HepG2 (cell line): ENCODE data around the gene NME7. TPM values are rescaled to one million over a fixed set of nuclear protein-coding genes. Genes with fewer than 3 reads are reported as not detected.

Experiments used
- ATAC-seq: fragments of 200-7000 bp; cut with Tn5 transposase; 3 replicates; pipeline ENCODE4 v1.9.1; 2020; ENCODE audit warnings: mild to moderate bottlenecking, moderate library complexity
- BruUV-seq: library from RNA; stranded (reverse); fragments of 400-500 nt; replicated peaks from 2 replicates; lab custom pipeline; 2021; lab: Mats Ljungman, UMichigan
- CTCF ChIA-PET: fragments of 300-600 bp; formaldehyde crosslinking; extraction: SDS; loops from one replicate; lab custom pipeline; 2021; ENCODE audit warnings: low total read pairs, inconsistent platforms, low intra/inter-chr PET ratio; lab: Yijun Ruan, JAX
- POLR2A ChIA-PET: fragments of 350-600 bp; sonication (Branson Sonifier 250); formaldehyde crosslinking; loops from one replicate; lab custom pipeline; 2020; ENCODE audit warnings: antibody characterized with exemption, inconsistent platforms; lab: Yijun Ruan, JAX
- DNase-seq: peaks from one replicate; pipeline ENCODE4 v3.0.0-alpha.2; 2015; ENCODE audit warnings: low spot score
- FAIRE-seq: peaks from 3 replicates; lab custom pipeline; 2011; peaks lifted over from hg19 to GRCh38; lab: Jason Lieb, UNC
- H2AFZ ChIP-seq: one replicate; pipeline ENCODE4 v1.6.1; 2011; ENCODE audit warnings: low read length, inconsistent platforms
- H3K27ac ChIP-seq: fragments of 300-600 bp; 3 replicates; pipeline ENCODE4 v1.8.0; 2011; ENCODE audit warnings: mixed run types, mild to moderate bottlenecking, mixed read lengths, low read length, inconsistent platforms; ENCODE audit not compliant: insufficient read depth; ENCODE audit errors: extremely low read length
- H3K27me3 ChIP-seq, 2 experiments: fragments of 200-600 bp in 1 of 2; 2 replicates in 1 of 2; 3 replicates in 1 of 2; pipeline versions ENCODE4 v1.6.0 to v1.8.0; 2011; ENCODE audit warnings: low read length in 2 of 2, mild to moderate bottlenecking in 2 of 2, moderate library complexity in 2 of 2, inconsistent platforms in 1 of 2; ENCODE audit not compliant: insufficient read depth in 2 of 2, control insufficient read depth in 1 of 2
- H3K36me3 ChIP-seq, 2 experiments: fragments of 200-600 bp in 1 of 2; replicated peaks in 1 of 2; 2 replicates in 1 of 2; 3 replicates in 1 of 2; pipeline versions ENCODE4 v1.5.1 to v1.8.0; 2011; ENCODE audit warnings: low read length in 2 of 2, inconsistent platforms in 1 of 2; ENCODE audit not compliant: insufficient read depth in 2 of 2, control insufficient read depth in 1 of 2
- H3K4me1 ChIP-seq: 2 replicates; pipeline ENCODE4 v1.5.1; 2012; ENCODE audit warnings: low read length, inconsistent platforms; ENCODE audit not compliant: insufficient read depth
- H3K4me2 ChIP-seq: 2 replicates; pipeline ENCODE4 v1.6.0; 2011; ENCODE audit warnings: low read depth, low read length, inconsistent platforms
- H3K4me3 ChIP-seq, 3 experiments: fragments of 200-600 bp in 1 of 3; sonication (generic), shearing (Covaris generic) in 1 of 3; replicated peaks in 1 of 3; 2 replicates each; pipeline ENCODE4 v1.5.1; 2011 to 2016; ENCODE audit warnings: low read length in 3 of 3, inconsistent platforms in 2 of 3, low read depth in 2 of 3, mild to moderate bottlenecking in 2 of 3, control low read depth in 1 of 3, mixed read lengths in 1 of 3; ENCODE audit not compliant: insufficient read depth in 1 of 3
- H3K79me2 ChIP-seq: one replicate; pipeline ENCODE4 v1.6.1; 2011; ENCODE audit warnings: low read length, inconsistent platforms; ENCODE audit not compliant: insufficient read depth
- H3K9ac ChIP-seq: 2 replicates; pipeline ENCODE4 v1.6.0; 2011; ENCODE audit warnings: mild to moderate bottlenecking, low read depth, low read length, inconsistent platforms; ENCODE audit not compliant: insufficient read depth
- H3K9me3 ChIP-seq: 2 replicates; pipeline ENCODE4 v1.5.1; 2012; ENCODE audit warnings: mild to moderate bottlenecking, low read length
- H4K20me1 ChIP-seq: 2 replicates; pipeline ENCODE4 v1.6.0; 2011; ENCODE audit warnings: inconsistent platforms, mild to moderate bottlenecking, low read length, moderate library complexity; ENCODE audit not compliant: insufficient read depth
- BHLHE40 ChIP-seq: IDR thresholded peaks from 2 replicates; pipeline ENCODE4 v1.6.1; 2011; ENCODE audit warnings: low read length, improper control_type of control experiment
- FOSL2 ChIP-seq: sonication (generic); formaldehyde crosslinking; IDR thresholded peaks from 2 replicates; pipeline ENCODE4 v1.4.0; 2020; ENCODE audit warnings: missing genetic modification reagents
- NR2C2 ChIP-seq: sonication (generic); formaldehyde crosslinking; IDR thresholded peaks from 2 replicates; pipeline ENCODE4 v1.4.0; 2020; ENCODE audit warnings: missing genetic modification reagents, mild to moderate bottlenecking, moderate library complexity, borderline replicate concordance
- TCF12 ChIP-seq, 2 experiments: fragments of 450-650 bp in 1 of 2; sonication (generic) in 1 of 2; formaldehyde crosslinking in 1 of 2; IDR thresholded peaks; 2 replicates each; pipeline versions ENCODE4 v1.6.1 to v1.8.0; 2017 to 2022; ENCODE audit warnings: antibody characterized with exemption in 1 of 2, mild to moderate bottlenecking in 1 of 2, missing genetic modification reagents in 1 of 2, moderate library complexity in 1 of 2
- ZMYM4 ChIP-seq: sonication (generic); formaldehyde crosslinking; IDR thresholded peaks from 2 replicates; pipeline ENCODE4 v1.8.1; 2023; ENCODE audit warnings: mild to moderate bottlenecking, missing genetic modification reagents
- ZNF44 ChIP-seq: sonication (generic); formaldehyde crosslinking; IDR thresholded peaks from 2 replicates; pipeline ENCODE4 v1.5.1; 2020; ENCODE audit warnings: mild to moderate bottlenecking, missing genetic modification reagents
- ZNF562 ChIP-seq: sonication (generic); formaldehyde crosslinking; IDR thresholded peaks from 2 replicates; pipeline ENCODE4 v1.8.0; 2022; ENCODE audit warnings: missing genetic modification reagents, borderline replicate concordance
- WGBS: methylation state at CpG from one replicate; pipeline ENCODE4 v1.1.6; 2017; ENCODE audit warnings: low lambda C conversion rate; 5-methylcytosine and 5-hydroxymethylcytosine counted together
- in situ Hi-C: cut with HindIII; loops from 2 replicates; pipeline ENCODE4 v1.10.0; 2017; ENCODE audit warnings: low pct_unique_long_range_greater_than_20kb; ENCODE audit not compliant: extremely low pct_ligation_motif_present
- intact Hi-C: fragments of 100-400 bp; cut with micrococcal nuclease; formaldehyde crosslinking; loops from one replicate; pipeline ENCODE4 v1.10.0; 2022; ENCODE audit not compliant: unreplicated experiment
- polyA plus RNA-seq, 8 experiments: library from polyadenylated mRNA; depleted of rRNA in 3 of 8; stranded (reverse) in 7 of 8; unstranded in 1 of 8; fragments of >200 nt; fragmentation: Illumina TruSeq in 4 of 8; extraction: Trizol in 4 of 8; gene quantifications; 2 replicates each; pipeline versions ENCODE4 v1.2.1 to v1.2.3, GENCODE V29; 2011 to 2016; ENCODE audit warnings: low read depth in 4 of 8, missing spikeins in 1 of 8, mixed read lengths in 1 of 8; ENCODE audit not compliant: insufficient read depth in 1 of 8
- total RNA-seq, 5 experiments: library from RNA; depleted of rRNA; stranded (reverse); fragments of >200 nt; fragmentation: Illumina TruSeq; extraction: Trizol; gene quantifications; 2 replicates each; pipeline ENCODE4 v1.2.3, GENCODE V29; 2016; ENCODE audit warnings: low read depth in 1 of 5
- TF ChIP-seq, protein P1 (sequence below): sonication (generic); formaldehyde crosslinking; IDR thresholded peaks from 2 replicates; pipeline ENCODE4 v1.5.0; 2020; ENCODE audit warnings: mild to moderate bottlenecking, missing genetic modification reagents, moderate library complexity
- TF ChIP-seq, protein P2 (sequence below): sonication (generic); formaldehyde crosslinking; IDR thresholded peaks from 2 replicates; pipeline ENCODE4 v1.8.1; 2023; ENCODE audit warnings: mild to moderate bottlenecking, missing genetic modification reagents
- TF ChIP-seq, protein P3 (sequence below): IDR thresholded peaks from 2 replicates; pipeline ENCODE4 v1.6.1; 2016; ENCODE audit warnings: low read depth
- TF ChIP-seq, protein P4 (sequence below): sonication (generic); IDR thresholded peaks from 2 replicates; pipeline ENCODE4 v1.6.1; 2016; ENCODE audit warnings: low read depth, borderline replicate concordance
- TF ChIP-seq, protein P5 (sequence below): sonication (generic); formaldehyde crosslinking; IDR thresholded peaks from 2 replicates; pipeline ENCODE4 v1.4.0; 2020; ENCODE audit warnings: missing genetic modification reagents, mild to moderate bottlenecking, borderline replicate concordance

The NME7 gene
- total and polyA plus RNA-seq, 2 of the 13 experiments (the other 11 are each of a cell fraction or from before 2014, with no cell fraction given), result 9.4 to 22.5 TPM

DNA sequence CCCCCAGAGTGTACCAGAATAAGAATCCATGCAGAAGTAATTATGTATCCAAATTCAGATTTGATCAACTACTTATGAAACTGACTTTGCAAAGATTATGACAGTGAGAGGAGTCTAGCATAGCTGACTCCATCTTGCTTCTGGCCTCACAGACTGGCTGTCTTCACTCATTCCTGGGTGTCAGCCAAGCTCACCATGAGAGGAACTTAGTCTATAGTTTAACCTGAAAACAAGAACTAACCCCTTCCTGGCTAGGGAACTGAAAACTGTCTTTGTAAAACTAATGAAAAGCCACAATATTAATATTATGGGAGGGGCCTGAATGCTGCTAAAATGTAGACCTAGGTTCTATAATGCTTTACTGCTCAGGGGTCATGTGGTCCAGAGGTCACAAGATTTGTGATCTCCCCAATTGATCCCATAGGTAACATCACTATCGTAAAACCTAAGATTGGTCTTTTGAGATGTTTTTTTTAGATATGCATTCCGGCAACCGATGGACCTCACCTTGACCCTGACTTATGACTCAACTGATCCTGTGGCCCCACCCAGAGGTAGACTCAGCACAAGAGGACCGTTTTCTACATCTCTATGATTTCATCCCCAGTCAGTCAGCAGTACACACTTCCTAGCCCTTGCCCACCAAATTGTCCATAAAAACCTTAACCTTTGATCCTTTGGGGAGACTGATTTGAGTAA, 206.0 kb downstream of the NME7 start (continued):
- TF ChIP-seq ZMYM4, result peak; percentile 34; the same call in 1 of the 2 replicates
- TF ChIP-seq, protein P1, sequence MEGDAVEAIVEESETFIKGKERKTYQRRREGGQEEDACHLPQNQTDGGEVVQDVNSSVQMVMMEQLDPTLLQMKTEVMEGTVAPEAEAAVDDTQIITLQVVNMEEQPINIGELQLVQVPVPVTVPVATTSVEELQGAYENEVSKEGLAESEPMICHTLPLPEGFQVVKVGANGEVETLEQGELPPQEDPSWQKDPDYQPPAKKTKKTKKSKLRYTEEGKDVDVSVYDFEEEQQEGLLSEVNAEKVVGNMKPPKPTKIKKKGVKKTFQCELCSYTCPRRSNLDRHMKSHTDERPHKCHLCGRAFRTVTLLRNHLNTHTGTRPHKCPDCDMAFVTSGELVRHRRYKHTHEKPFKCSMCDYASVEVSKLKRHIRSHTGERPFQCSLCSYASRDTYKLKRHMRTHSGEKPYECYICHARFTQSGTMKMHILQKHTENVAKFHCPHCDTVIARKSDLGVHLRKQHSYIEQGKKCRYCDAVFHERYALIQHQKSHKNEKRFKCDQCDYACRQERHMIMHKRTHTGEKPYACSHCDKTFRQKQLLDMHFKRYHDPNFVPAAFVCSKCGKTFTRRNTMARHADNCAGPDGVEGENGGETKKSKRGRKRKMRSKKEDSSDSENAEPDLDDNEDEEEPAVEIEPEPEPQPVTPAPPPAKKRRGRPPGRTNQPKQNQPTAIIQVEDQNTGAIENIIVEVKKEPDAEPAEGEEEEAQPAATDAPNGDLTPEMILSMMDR, result peak; percentile 38
- peak; percentile 32; the same call in 1 of the 2 replicates for TF ChIP-seq NR2C2 (CRISPR knock-in tag)
- peak; percentile 73 for TF ChIP-seq FOSL2 (CRISPR knock-in tag)

DNA sequence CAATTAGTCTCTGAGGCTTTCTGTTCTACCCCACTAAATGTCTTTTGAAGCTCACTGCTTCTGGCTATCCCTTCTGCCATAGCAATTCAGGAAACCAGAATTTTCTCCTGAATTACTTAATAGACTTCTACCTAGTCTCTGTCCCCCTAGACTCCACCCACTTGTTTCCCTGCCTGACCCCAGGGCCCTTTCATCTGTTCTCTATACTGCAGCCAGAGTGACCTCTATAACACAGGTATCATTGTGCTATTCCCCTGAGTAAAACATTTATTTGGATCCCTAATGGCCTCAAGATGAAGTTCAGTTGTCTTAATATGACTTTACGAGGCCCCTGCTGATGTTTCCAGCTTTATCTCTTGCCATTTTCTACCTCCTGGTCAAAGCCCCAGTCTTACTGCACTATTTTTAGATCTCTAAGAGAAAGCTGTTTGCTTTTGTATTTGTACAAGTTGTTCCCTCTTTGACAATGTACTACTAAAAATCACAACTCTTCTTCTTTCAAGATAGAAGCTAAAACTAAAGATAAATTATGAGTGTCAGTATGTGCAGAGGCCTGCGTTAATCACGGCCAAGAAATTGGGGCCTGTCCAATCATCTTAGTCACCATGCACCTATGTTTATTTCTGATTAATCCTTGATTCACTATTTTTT, 206.6 kb downstream of the NME7 start:
- peaks cover 18% of the 10 kb centered on the region for H3K4me1 ChIP-seq
- H4K20me1 ChIP-seq, result no peaks in the 10 kb centered on the region
- no peak overlapping the region for H3K9ac ChIP-seq
- no peak for FAIRE-seq
- H2AFZ ChIP-seq, result no peak overlapping the region
- in situ Hi-C loops (no loop called here), intact Hi-C loops (no loop called here)
- POLR2A ChIA-PET, result no interaction called here
- 0 out of 2 replicates have a peak overlapping the region, but pooled peaks have one; percentile 0 for H3K4me2 ChIP-seq
- no peaks in the 10 kb centered on the region for H3K36me3 ChIP-seq
- 66% methylated on average over 3 of the region's 3 CpGs for WGBS
- H3K4me3 ChIP-seq, result no peak overlapping the region
- H3K27me3 ChIP-seq, result no peaks in the 10 kb centered on the region
- ATAC-seq, result peak; percentile 57; the same call in 2 of the 3 replicates
- no peaks in the 10 kb centered on the region for H3K9me3 ChIP-seq
- H3K27ac ChIP-seq, result no peak overlapping the region
- H3K79me2 ChIP-seq, result no peaks in the 10 kb centered on the region
- no TSS peak for BruUV-seq
- CTCF ChIA-PET, result no interaction called here
- DNase-seq, result peak; percentile 34
- TF ChIP-seq TCF12 (IDR thresholded peaks at IDR 0.05), result no peak
- TF ChIP-seq TCF12 (CRISPR knock-in tag; IDR thresholded peaks at IDR 0.05), result no peak
- TF ChIP-seq, protein P2, sequence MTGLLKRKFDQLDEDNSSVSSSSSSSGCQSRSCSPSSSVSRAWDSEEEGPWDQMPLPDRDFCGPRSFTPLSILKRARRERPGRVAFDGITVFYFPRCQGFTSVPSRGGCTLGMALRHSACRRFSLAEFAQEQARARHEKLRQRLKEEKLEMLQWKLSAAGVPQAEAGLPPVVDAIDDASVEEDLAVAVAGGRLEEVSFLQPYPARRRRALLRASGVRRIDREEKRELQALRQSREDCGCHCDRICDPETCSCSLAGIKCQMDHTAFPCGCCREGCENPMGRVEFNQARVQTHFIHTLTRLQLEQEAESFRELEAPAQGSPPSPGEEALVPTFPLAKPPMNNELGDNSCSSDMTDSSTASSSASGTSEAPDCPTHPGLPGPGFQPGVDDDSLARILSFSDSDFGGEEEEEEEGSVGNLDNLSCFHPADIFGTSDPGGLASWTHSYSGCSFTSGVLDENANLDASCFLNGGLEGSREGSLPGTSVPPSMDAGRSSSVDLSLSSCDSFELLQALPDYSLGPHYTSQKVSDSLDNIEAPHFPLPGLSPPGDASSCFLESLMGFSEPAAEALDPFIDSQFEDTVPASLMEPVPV (CRISPR knock-in tag), result no peak
- TF ChIP-seq, protein P3, sequence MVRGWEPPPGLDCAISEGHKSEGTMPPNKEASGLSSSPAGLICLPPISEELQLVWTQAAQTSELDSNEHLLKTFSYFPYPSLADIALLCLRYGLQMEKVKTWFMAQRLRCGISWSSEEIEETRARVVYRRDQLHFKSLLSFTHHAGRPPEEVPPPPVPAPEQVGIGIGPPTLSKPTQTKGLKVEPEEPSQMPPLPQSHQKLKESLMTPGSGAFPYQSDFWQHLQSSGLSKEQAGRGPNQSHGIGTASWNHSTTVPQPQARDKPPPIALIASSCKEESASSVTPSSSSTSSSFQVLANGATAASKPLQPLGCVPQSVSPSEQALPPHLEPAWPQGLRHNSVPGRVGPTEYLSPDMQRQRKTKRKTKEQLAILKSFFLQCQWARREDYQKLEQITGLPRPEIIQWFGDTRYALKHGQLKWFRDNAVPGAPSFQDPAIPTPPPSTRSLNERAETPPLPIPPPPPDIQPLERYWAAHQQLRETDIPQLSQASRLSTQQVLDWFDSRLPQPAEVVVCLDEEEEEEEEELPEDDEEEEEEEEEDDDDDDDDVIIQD, result peak; percentile 17; the same call in 1 of the 2 replicates
- TF ChIP-seq, protein P4, sequence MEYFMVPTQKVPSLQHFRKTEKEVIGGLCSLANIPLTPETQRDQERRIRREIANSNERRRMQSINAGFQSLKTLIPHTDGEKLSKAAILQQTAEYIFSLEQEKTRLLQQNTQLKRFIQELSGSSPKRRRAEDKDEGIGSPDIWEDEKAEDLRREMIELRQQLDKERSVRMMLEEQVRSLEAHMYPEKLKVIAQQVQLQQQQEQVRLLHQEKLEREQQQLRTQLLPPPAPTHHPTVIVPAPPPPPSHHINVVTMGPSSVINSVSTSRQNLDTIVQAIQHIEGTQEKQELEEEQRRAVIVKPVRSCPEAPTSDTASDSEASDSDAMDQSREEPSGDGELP, result no peak
- TF ChIP-seq, protein P5, sequence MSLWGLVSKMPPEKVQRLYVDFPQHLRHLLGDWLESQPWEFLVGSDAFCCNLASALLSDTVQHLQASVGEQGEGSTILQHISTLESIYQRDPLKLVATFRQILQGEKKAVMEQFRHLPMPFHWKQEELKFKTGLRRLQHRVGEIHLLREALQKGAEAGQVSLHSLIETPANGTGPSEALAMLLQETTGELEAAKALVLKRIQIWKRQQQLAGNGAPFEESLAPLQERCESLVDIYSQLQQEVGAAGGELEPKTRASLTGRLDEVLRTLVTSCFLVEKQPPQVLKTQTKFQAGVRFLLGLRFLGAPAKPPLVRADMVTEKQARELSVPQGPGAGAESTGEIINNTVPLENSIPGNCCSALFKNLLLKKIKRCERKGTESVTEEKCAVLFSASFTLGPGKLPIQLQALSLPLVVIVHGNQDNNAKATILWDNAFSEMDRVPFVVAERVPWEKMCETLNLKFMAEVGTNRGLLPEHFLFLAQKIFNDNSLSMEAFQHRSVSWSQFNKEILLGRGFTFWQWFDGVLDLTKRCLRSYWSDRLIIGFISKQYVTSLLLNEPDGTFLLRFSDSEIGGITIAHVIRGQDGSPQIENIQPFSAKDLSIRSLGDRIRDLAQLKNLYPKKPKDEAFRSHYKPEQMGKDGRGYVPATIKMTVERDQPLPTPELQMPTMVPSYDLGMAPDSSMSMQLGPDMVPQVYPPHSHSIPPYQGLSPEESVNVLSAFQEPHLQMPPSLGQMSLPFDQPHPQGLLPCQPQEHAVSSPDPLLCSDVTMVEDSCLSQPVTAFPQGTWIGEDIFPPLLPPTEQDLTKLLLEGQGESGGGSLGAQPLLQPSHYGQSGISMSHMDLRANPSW (CRISPR knock-in tag), result no peak
- TF ChIP-seq BHLHE40, result no peak
- TF ChIP-seq ZNF562, result no peak
- no peak for TF ChIP-seq ZNF44
